ENCODE measurements around the gene ZMYM5. TPM values are rescaled to one million over a fixed set of nuclear protein-coding genes. Genes with fewer than 3 reads are reported as not detected.

The ZMYM5 gene
- total and polyA plus RNA-seq, 7 donors = 6.2 to 24.5 (median 14.7) TPM

GRCh38 chr13:19852766-19853165 lies 10.7 kb downstream of the ZMYM5 start:
- peaks cover 0 to 15% (median 2%) of the 10 kb centered on the region in 4 donors for H3K4me1 ChIP-seq
- H3K36me3 ChIP-seq = peaks cover 0 to 36% (median 6%) of the 10 kb centered on the region in 4 donors
- no peak overlapping the region for H3K27ac ChIP-seq
- no peak overlapping the region for H3K4me3 ChIP-seq
- DNase-seq = no peak
- 84 to 94% methylated on average over 1 of the region's 1 CpG for WGBS, 2 donors
- H3K27me3 ChIP-seq = no peaks in the 10 kb centered on the region
- TF ChIP-seq EP300 (IDR thresholded peaks at IDR 0.05) (no peak), POLR2AphosphoS5 (IDR thresholded peaks at IDR 0.05) (no peak)
- intact Hi-C loops (cut with DNase I) = no loop called here
- H3K9me3 ChIP-seq = no peaks in the 10 kb centered on the region

GRCh38 chr13:19845758-19846157 lies 17.7 kb downstream of the ZMYM5 start:
- peak overlapping the region; percentile 1 to 72 (median 63) for H3K27ac ChIP-seq
- H3K9me3 ChIP-seq = no peaks in the 10 kb centered on the region
- H3K4me3 ChIP-seq = no peak overlapping the region
- no peaks in the 10 kb centered on the region for H3K27me3 ChIP-seq
- no peak for TF ChIP-seq CTCF (IDR thresholded peaks at IDR 0.05)
- peak in 1 of 4 donors; percentile 30 for TF ChIP-seq POLR2AphosphoS5 (IDR thresholded peaks at IDR 0.05)
- H3K36me3 ChIP-seq = peaks cover 0 to 23% (median under 1%) of the 10 kb centered on the region in 4 donors
- WGBS, 2 donors = 34 to 58% methylated on average over 2 of the region's 2 CpGs
- intact Hi-C loops (cut with DNase I) = loop anchor here (5.0 kb wide), 1 partner anchor 112 kb away; the partner anchor contains the start of gene ZMYM2
- H3K4me1 ChIP-seq = peaks cover 0 to 46% (median 15%) of the 10 kb centered on the region in 4 donors
- peak; percentile 71 for DNase-seq

- DNase-seq = no peak
- Histone ChIP-seq H3K27ac (no peak overlapping the region), H3K4me1 (peaks cover 0 to 29% (median 5%) of the 10 kb centered on the region in 4 donors), H3K4me3 (no peak overlapping the region), H3K27me3 (no peaks in the 10 kb centered on the region), H3K36me3 (peaks cover 0 to 42% (median 3%) of the 10 kb centered on the region in 4 donors), H3K9me3 (no peaks in the 10 kb centered on the region)
- TF ChIP-seq EP300 (IDR thresholded peaks at IDR 0.05) (no peak), POLR2A (IDR thresholded peaks at IDR 0.05) (no peak), CTCF (IDR thresholded peaks at IDR 0.05) (no peak), POLR2AphosphoS5 (IDR thresholded peaks at IDR 0.05) (no peak)
- intact Hi-C loops (cut with DNase I) = no loop called here
- WGBS, 2 donors = 74 to 81% methylated on average over 4 of the region's 4 CpGs
Observed at GRCh38 chr13:19838865-19839275, 24.6 kb downstream of the ZMYM5 start.

GRCh38 chr13:19836472-19836871 lies 27.0 kb downstream of the ZMYM5 start:
- Histone ChIP-seq H3K4me3 (no peak overlapping the region), H3K36me3 (peaks cover 0 to 62% (median 8%) of the 10 kb centered on the region in 4 donors), H3K4me1 (peaks cover 0 to 17% (median 5%) of the 10 kb centered on the region in 4 donors), H3K9me3 (no peaks in the 10 kb centered on the region), H3K27me3 (no peaks in the 10 kb centered on the region), H3K27ac (no peak overlapping the region)
- no peak for DNase-seq
- WGBS, 2 donors = 86 to 90% methylated on average over 1 of the region's 1 CpG
- intact Hi-C loops (cut with DNase I) = no loop called here
- no peak for TF ChIP-seq POLR2AphosphoS5 (IDR thresholded peaks at IDR 0.05)
- no peak for TF ChIP-seq POLR2A (IDR thresholded peaks at IDR 0.05)
- TF ChIP-seq CTCF (IDR thresholded peaks at IDR 0.05) = no peak
- no peak for TF ChIP-seq EP300 (IDR thresholded peaks at IDR 0.05)

- Histone ChIP-seq H3K27ac (no peak overlapping the region), H3K27me3 (no peaks in the 10 kb centered on the region), H3K36me3 (peaks cover 0 to 74% (median 10%) of the 10 kb centered on the region in 4 donors), H3K4me1 (peaks cover 0 to 11% (median 5%) of the 10 kb centered on the region in 4 donors), H3K4me3 (no peak overlapping the region), H3K9me3 (no peaks in the 10 kb centered on the region)
- WGBS, 2 donors = 96% methylated on average over 4 of the region's 4 CpGs
- intact Hi-C loops (cut with DNase I) = no loop called here
- DNase-seq = no peak
- TF ChIP-seq POLR2A (IDR thresholded peaks at IDR 0.05) (no peak), POLR2AphosphoS5 (IDR thresholded peaks at IDR 0.05) (no peak), CTCF (IDR thresholded peaks at IDR 0.05) (no peak), EP300 (IDR thresholded peaks at IDR 0.05) (no peak)
Observed at GRCh38 chr13:19834704-19835103, 28.7 kb downstream of the ZMYM5 start.

Data from sigmoid colon (tissue), 7 donors.